COLO668 (cell line): ENCODE results near the gene PDX1.

ENCODE experiments used
- DNase-seq: peaks from one replicate; lab custom pipeline; 2025; ENCODE audit not compliant: unreplicated experiment; lab: John Stamatoyannopoulos, UW

PDX1 gene

GRCh38 chr13:27921961-27922882 lies 2.4 kb downstream of the PDX1 start:
- DNase-seq, result no peak

GRCh38 chr13:27922883-27923612 lies 3.2 kb downstream of the PDX1 start:
- no peak for DNase-seq

GRCh38 chr13:27923794-27924528 lies 4.2 kb downstream of the PDX1 start:
- no peak for DNase-seq

GRCh38 chr13:27924529-27925141 lies 4.8 kb downstream of the PDX1 start:
- no peak for DNase-seq

GRCh38 chr13:27925220-27925991 lies 5.6 kb downstream of the PDX1 start:
- no peak for DNase-seq

- no peak for DNase-seq
These were observed 7.0 kb downstream of the PDX1 start for GRCh38 chr13:27926644-27927434.

GRCh38 chr13:27927444-27928352 lies 7.9 kb downstream of the PDX1 start:
- no peak for DNase-seq

- DNase-seq, result no peak
These were observed 8.6 kb downstream of the PDX1 start for GRCh38 chr13:27928353-27928804.

- DNase-seq, result no peak
These were observed 9.3 kb downstream of the PDX1 start for GRCh38 chr13:27928805-27929753.

- no peak for DNase-seq
These were observed 10.1 kb downstream of the PDX1 start for GRCh38 chr13:27929868-27930267.

- DNase-seq, result no peak
These were observed 13.3 kb downstream of the PDX1 start for GRCh38 chr13:27933118-27933517.

- peak; percentile 63 for DNase-seq
These were observed 14.0 kb downstream of the PDX1 start for GRCh38 chr13:27933580-27934328.

GRCh38 chr13:27942972-27943371 lies 23.2 kb downstream of the PDX1 start:
- no peak for DNase-seq

GRCh38 chr13:27952876-27953675 lies 33.3 kb downstream of the PDX1 start:
- peak; percentile 74 for DNase-seq

- DNase-seq, result peak; percentile 99
These were observed 34.0 kb downstream of the PDX1 start for GRCh38 chr13:27953676-27954405.
